HUES64 (cell line): ENCODE measurements around the gene CBX2.

ENCODE experiments used
- H3K27ac ChIP-seq: 2 replicates; pipeline ENCODE4 v1.7.0; 2013; ENCODE audit warnings: low read depth, low read length, inconsistent platforms
- H3K27me3 ChIP-seq: 2 replicates; pipeline ENCODE4 v1.6.1; 2013; ENCODE audit warnings: mild to moderate bottlenecking, low read length; ENCODE audit not compliant: insufficient read depth
- H3K36me3 ChIP-seq: 2 replicates; pipeline ENCODE4 v1.6.1; 2013; ENCODE audit warnings: mild to moderate bottlenecking, low read length; ENCODE audit not compliant: insufficient read depth
- H3K4me1 ChIP-seq: 2 replicates; pipeline ENCODE4 v1.6.1; 2013; ENCODE audit warnings: mild to moderate bottlenecking, low read length, moderate library complexity; ENCODE audit not compliant: insufficient read depth
- H3K4me3 ChIP-seq: 2 replicates; pipeline ENCODE4 v1.5.1; 2013; ENCODE audit warnings: mild to moderate bottlenecking, low read length, moderate library complexity
- H3K9ac ChIP-seq: 2 replicates; pipeline ENCODE4 v1.6.1; 2013; ENCODE audit warnings: mild to moderate bottlenecking, low read depth, low read length
- H3K9me3 ChIP-seq: 2 replicates; pipeline ENCODE4 v1.6.1; 2013; ENCODE audit warnings: low read depth, low read length; ENCODE audit not compliant: insufficient read depth
- WGBS: fragments of 150-250, 120-280 bp; methylation state at CpG from one replicate; pipeline ENCODE4 v1.1.7; 2013; ENCODE audit warnings: missing lambda C conversion rate; 5-methylcytosine and 5-hydroxymethylcytosine counted together

CBX2 gene

GRCh38 chr17:79784353-79785016, 6.5 kb downstream of the CBX2 start:
- Histone ChIP-seq H3K9me3 (no peaks in the 10 kb centered on the region), H3K27ac (no peak overlapping the region), H3K27me3 (peaks cover 26% of the 10 kb centered on the region), H3K9ac (no peak overlapping the region), H3K36me3 (peaks cover 63% of the 10 kb centered on the region), H3K4me1 (peaks cover 17% of the 10 kb centered on the region), H3K4me3 (no peak overlapping the region)
- WGBS = 96% methylated on average over 31 of the region's 31 CpGs

DNA sequence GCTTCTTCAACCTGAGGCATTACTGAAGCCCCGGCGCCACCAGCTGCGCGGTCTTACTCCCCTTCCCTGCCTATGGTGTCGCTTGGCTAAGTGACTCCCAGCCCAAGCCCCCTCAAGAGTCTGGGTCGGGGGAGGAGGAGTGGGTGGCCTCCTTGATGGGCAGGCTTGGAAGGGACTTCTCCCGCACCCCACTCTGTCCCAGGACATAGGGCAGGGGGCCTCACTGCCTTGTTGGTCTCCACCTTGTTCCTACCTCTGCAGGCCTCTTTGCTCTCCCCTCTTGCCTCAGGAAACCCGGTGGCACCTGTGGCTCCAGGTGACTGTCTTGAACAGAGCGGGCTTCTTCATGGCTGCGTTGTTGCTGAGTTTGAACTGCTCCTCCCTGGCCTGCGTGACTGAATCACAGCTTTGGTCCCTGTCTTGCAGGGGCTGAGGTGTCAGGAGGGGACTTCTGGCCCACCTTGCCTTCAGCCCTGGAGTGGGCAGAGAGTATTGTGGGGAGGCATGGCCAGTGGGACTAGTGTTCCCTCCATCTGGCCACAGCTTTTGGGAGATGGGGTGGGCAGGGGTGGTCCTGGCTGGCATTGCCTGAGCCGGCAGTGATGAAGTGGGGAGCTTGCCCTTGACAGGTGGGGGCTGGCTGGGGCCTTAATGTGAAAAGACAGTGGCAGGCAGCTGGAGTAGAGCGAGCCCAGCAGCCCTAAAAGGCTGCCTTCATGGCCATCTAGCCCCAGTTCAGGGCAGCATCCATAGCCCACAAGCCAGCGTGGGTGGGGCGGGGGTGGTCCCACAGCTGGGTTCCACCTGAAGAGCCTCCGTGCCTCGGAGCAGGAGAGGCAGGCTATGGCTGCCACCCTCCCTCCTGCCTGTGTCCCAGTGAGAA, 7.3 kb downstream of the CBX2 start:
- no peak overlapping the region for H3K4me3 ChIP-seq
- no peaks in the 10 kb centered on the region for H3K9me3 ChIP-seq
- H3K36me3 ChIP-seq = peaks cover 55% of the 10 kb centered on the region
- no peak overlapping the region for H3K27ac ChIP-seq
- peaks cover 15% of the 10 kb centered on the region for H3K4me1 ChIP-seq
- H3K9ac ChIP-seq = no peak overlapping the region
- peaks cover 33% of the 10 kb centered on the region for H3K27me3 ChIP-seq
- WGBS = 94% methylated on average over 17 of the region's 17 CpGs

- Histone ChIP-seq H3K4me3 (no peak overlapping the region), H3K27me3 (peaks cover 42% of the 10 kb centered on the region), H3K36me3 (peaks cover 46% of the 10 kb centered on the region), H3K27ac (no peak overlapping the region), H3K9ac (no peak overlapping the region), H3K9me3 (no peaks in the 10 kb centered on the region), H3K4me1 (peaks cover 15% of the 10 kb centered on the region)
- 91% methylated on average over 15 of the region's 15 CpGs for WGBS
Measured at GRCh38 chr17:79785900-79786810, 8.2 kb downstream of the CBX2 start.

DNA sequence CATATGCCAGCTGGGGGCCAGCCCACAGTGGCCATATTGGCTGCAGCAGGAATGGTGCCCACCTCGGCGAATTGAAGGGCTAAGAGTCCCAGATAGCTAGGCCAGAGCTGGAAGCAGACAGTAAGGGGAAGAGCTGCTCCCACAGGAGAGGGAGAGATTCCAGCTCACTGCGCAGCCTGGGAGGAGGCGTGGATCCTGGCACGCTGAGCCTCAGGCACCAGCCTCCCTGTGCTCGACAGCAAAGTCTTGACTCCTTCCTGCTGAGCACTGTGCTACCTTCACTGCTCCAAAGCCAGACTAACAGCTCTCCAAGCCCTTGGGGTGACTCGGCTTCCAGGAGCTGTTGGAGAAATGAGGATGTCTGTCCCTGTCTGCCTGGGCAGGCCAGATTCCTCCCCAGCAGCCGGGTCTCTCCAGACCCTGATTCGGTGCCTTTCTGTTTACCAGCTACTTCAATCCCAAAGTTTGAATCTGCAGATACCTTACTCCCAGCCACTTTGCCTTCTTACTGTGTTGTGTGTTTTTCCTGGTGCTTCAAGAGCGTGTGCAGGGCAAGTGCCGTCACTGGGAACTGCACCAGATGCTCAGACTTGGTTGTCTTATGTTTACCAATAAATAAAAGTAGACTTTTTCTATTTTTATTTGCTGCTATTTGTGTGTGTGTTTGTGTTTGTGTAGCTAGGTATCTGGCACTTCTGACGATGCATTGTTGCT, 9.1 kb downstream of the CBX2 start:
- Histone ChIP-seq H3K9me3 (no peaks in the 10 kb centered on the region), H3K4me3 (no peak overlapping the region), H3K4me1 (peaks cover 17% of the 10 kb centered on the region), H3K27me3 (peaks cover 52% of the 10 kb centered on the region), H3K36me3 (peaks cover 37% of the 10 kb centered on the region), H3K9ac (no peak overlapping the region), H3K27ac (no peak overlapping the region)
- WGBS = 85% methylated on average over 10 of the region's 12 CpGs

GRCh38 chr17:79788455-79788854, 10.5 kb downstream of the CBX2 start:
- H3K27ac ChIP-seq = no peak overlapping the region
- peaks cover 65% of the 10 kb centered on the region for H3K27me3 ChIP-seq
- H3K4me1 ChIP-seq = peaks cover 21% of the 10 kb centered on the region
- no peak overlapping the region for H3K4me3 ChIP-seq
- no peaks in the 10 kb centered on the region for H3K9me3 ChIP-seq
- H3K9ac ChIP-seq = no peak overlapping the region
- H3K36me3 ChIP-seq = peaks cover 23% of the 10 kb centered on the region
- 57% methylated on average over 5 of the region's 5 CpGs for WGBS

DNA sequence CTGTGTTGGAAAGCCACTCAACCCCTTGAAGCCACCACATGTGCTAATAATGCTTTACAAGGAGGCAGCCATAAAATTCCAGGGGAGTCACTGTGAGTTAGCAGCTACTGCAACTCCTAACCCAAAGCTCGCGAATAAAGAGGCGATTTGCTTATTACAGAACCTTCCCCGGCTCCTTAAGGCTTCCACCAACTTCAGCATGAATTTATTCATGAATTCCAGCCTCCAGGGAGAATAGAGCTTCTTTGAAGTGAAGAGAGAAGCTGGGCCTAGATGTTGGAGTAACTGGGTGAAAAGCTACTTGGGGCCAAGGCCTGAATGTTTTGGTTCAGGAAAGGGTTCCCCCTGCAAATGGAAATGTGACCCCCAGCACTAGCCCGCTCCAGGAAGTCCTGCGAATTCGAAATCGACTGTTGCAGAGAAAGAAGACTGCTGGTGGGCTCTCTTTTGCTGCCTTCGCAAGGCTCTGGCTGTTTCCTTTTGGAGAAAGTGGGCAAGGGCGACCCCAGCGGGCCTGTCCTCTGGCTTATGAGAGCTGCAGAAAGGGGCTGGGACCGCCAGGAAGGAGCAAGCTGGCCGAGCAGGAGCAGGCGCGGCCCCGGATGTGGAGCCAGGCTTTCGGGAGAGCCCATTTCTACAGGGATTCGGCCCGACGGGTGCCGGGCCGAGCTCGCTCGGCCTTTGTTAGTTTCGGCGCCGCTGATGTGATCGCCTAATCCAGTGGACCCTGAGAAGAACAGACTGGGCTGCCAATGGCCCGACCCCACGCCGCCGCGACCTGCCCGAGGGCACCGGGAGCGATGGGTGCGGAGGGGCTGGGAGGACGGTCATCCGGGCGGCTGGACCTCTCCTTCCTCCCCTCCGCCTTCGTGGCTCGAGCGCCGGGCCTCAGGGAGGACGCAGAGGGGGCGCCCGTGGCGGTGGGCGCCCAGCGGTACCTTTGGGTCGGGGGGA, 11.3 kb downstream of the CBX2 start:
- 3% methylated on average over 52 of the region's 52 CpGs for WGBS
- Histone ChIP-seq H3K4me3 (peak overlapping the region; percentile 48), H3K4me1 (peaks cover 26% of the 10 kb centered on the region), H3K9me3 (no peaks in the 10 kb centered on the region), H3K27me3 (peaks cover 74% of the 10 kb centered on the region), H3K27ac (peak overlapping the region; percentile 46; the same call in 1 of the 2 replicates), H3K36me3 (peaks cover 15% of the 10 kb centered on the region), H3K9ac (peak overlapping the region; percentile 32; the same call in 1 of the 2 replicates)

DNA sequence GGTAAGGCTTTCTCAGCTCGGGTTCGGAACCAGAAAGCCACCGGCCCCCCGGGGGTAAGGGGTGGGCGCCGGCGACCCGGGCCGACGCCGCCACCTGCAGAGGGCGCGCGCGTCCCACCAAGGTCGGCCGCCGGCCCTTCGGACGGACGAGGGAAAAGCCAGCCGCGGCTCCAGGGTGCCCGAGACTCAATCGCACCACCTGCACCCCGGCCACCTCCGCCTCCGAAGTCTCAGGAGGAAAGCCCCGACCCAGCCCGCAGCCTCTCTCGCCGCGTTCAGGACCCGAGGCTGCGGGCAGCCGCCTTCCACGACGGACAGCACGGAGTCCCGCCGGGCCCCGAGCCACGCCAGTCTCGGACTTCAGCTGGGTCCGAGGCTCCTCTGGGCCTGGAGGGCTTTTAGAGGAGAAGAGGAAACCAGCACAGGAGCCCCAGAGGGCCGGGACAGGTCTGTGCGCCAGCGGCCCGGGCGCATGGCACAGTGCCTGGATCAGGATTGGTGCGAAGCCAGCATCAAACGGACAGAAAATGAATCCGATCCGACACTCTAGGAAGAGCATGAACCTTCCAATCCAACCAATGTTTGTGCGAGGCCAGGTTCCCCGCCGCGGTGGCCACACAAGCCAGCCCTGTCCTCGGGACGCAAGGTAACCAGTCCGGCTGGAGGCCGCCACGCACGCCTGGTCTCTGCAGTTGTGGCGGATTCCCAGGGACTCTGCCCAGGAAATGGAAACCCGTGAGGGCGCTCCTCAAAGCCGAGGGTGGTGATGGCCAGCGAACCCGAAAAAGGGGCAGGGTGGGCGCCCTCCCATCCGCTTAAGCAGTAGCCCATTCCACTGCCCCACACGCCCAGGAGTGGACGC, 12.2 kb downstream of the CBX2 start:
- H3K9ac ChIP-seq = peak overlapping the region; percentile 32; the same call in 1 of the 2 replicates
- H3K27me3 ChIP-seq = peaks cover 83% of the 10 kb centered on the region

GRCh38 chr17:79790805-79791734, 13.1 kb downstream of the CBX2 start:
- peaks cover 92% of the 10 kb centered on the region for H3K27me3 ChIP-seq
- no peak overlapping the region for H3K9ac ChIP-seq
- WGBS = 5% methylated on average over 68 of the region's 68 CpGs
- H3K4me1 ChIP-seq = peaks cover 40% of the 10 kb centered on the region
- 0 out of 2 replicates have a peak, but pooled peaks cover under 1% of the 10 kb centered on the region for H3K36me3 ChIP-seq
- no peaks in the 10 kb centered on the region for H3K9me3 ChIP-seq
- H3K4me3 ChIP-seq = no peak overlapping the region
- H3K27ac ChIP-seq = no peak overlapping the region

More for the DNA sequence above, 12.2 kb downstream of the CBX2 start:
- WGBS = 9% methylated on average over 74 of the region's 74 CpGs
- Histone ChIP-seq H3K36me3 (peaks cover 7% of the 10 kb centered on the region), H3K4me3 (peak overlapping the region; percentile 48), H3K27ac (no peak overlapping the region), H3K9me3 (no peaks in the 10 kb centered on the region), H3K4me1 (peaks cover 35% of the 10 kb centered on the region)
